Left renal cortex interstitium (tissue), 4 donors: ENCODE data around the gene OLFM3. TPM values are rescaled to one million over a fixed set of nuclear protein-coding genes. Genes with fewer than 3 reads are reported as not detected.

ENCODE experiments used
- DNase-seq, 4 donors: peaks; one replicate each; pipeline ENCODE4 v3.0.0-alpha.2; 2013; ENCODE audit warnings: low read depth in 4 of 4, low spot score in 2 of 4, missing footprints in 1 of 4
- polyA plus RNA-seq, 4 donors: library from polyadenylated mRNA; unstranded; fragments of 120-200 nt; gene quantifications; one replicate each; pipeline ENCODE4 v1.2.1, GENCODE V29; 2013; ENCODE audit not compliant: insufficient read length in 4 of 4

OLFM3 gene
- polyA plus RNA-seq, 4 donors: 22.6 to 27.4 (median 25.4) TPM

DNA sequence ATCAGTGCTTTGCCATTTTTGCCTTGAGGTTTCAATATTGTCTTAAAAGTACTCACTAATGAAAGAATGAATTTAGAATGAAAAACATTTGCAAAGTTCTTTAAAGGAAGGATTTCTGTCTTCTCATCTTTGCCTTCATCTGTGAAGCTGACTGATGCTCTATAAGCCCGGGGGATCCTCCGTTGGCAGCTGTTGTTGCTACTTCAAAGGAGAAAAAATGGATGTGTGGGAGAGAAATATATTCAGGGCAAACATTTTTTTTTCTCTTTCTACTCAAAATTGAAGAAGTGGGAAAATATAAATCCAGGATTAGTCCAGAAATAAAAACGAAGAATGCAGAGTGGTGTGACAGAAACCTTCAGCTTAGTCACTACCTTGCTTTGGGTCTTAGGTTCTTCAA, 142.5 kb downstream of the OLFM3 start:
- DNase-seq: no peak

DNA sequence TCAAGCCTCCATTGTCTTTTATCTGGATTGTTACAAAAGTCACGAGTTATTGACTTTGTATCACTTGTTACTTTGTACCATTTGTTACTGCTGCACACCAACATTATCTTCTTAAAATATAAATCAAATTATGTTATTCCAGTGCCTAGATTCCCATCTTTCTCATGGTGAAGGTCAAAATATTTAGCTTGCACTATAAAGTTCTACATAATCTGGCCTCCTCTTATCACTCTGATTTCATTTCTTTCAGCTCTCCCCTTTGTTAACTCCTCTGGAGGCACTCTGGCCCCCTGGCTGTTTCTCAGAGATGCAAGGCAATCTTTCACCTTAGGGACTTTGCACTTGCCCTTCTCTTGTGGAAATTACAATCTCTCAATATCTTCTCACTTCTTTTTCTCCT, 143.8 kb downstream of the OLFM3 start:
- no peak for DNase-seq

DNA sequence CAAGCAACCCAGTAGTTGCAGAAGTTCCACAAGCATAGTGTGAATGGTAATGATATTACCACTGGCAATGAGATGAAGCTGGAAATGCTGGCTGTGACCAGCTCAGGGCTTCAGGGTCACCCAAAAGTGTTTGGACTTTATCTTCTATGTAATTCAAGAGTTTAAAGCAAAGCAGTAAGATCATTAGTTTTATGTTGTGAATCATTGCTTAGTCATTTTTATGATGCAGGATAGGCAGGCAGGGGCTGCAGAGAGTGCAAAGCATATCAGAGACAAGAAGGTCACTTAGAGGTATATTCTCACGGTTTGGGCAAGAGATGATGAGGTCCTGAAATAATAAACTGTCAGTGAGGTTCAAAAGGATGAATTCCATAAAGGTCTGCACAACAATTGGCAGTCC, 147.4 kb downstream of the OLFM3 start:
- no peak for DNase-seq

DNA sequence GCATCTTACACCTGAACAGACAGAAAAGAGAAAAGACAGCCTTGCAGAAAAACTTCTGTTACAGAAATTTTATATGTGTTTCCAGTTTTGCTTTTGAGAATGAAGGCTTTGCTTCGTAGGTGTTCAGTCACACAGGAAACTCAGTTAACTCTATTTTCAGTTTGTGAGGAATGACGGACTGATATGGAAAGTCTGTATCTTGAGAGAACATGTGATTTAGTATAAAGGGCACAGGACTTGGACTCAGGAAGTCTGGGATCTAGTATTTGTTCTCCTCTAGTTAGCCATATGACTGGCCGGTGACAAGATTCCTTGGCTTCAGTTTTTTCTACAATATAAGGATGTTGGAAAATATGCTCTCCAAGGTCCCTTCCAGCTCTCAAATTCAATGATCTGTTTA, 149.1 kb downstream of the OLFM3 start:
- DNase-seq: peak in 1 of 4 donors; percentile 11

DNA sequence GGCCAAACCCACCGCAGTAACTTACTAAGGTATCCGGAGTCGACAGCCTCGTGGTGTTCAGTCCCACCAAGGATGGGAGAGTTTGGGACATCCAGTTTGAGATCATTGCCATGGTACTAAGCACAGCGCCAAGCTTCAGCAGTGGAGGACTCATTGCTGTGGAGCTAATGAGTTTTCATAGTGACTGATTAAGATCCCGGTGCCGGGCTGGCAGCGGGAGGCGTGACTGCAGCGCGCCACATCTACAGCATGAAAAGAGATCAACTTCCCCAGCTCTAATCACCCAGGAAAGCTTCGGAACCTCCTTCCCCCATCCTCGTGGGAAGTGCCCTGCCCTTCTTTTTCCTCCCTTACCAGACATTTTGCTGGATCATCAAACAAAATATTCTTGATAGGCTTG, 149.9 kb downstream of the OLFM3 start:
- peak; percentile 22 to 49 (median 34) for DNase-seq

DNA sequence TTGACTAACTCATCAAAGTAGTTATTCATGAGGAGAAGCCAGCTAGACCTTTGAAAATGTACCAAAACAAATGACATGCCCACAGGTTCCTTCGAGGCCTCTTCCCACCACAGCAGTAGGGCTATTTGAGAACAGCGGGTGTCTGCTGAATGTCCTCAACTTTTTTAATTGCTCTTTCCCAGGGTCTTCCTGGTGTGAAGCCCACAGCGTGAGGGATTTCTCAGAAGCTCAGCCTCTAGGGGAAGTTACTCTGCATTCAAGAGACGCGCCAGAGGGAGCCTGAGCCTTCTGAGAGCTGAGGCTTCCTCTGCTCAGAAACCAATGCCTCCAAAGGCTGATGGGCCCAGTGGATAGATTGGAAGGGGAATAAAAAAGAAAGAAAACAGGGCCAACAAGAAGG, 153.6 kb downstream of the OLFM3 start:
- no peak for DNase-seq

DNA sequence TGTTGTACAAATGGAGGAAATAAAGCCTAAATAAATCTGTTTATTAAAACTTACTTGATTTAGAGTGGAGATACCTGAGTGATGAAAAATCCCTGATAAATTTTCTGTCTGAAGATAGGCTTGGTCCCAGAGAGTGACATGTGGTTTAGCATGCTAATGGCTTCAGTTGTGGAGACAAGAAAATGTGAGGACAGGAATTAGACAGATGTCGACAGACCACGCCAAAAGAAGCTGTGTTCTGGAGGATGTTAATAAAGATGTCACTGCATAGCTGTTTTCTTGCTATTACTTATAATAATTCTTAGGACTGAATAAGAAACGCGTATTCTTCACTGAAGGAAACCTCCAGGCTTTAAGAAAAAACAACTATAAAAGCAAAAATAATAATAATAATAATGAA, 154.9 kb downstream of the OLFM3 start:
- DNase-seq: no peak

DNA sequence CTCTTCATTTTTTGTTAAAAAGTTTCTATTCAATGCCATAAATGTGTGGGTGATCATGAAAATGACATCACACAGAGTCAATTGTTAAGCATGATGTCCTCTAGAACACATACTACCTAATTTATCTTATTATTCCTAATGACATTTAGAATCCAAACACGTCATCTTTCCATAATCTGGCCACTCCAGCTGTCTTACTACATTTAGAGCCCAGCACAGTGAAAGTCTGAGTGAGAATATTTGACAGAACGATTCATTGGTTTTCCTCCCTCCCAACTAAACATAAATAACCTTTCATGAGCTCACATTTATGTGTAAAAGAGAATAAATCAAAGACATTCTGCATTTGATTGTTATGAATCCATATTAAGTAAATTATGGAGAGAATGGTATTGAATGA, 160.7 kb downstream of the OLFM3 start:
- no peak for DNase-seq

DNA sequence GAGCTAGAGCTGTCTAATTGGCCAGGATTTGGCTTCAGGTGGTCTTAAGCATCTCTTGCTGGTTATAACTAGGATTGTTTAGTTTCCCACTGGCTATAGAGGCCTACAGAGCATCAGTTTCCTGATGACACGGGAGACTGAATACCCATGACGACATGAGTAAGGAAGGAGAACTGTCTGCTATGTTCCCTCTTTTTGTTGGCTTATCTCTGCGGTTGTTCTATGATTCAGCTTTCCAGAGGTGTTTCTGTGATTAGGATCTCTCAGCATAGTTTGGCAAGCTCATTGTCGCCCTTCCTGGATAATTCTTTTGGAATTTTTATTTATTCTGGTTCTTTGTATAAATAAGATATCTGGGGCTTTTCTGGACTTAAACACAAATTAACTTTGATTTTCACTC, 163.4 kb downstream of the OLFM3 start:
- no peak for DNase-seq

DNA sequence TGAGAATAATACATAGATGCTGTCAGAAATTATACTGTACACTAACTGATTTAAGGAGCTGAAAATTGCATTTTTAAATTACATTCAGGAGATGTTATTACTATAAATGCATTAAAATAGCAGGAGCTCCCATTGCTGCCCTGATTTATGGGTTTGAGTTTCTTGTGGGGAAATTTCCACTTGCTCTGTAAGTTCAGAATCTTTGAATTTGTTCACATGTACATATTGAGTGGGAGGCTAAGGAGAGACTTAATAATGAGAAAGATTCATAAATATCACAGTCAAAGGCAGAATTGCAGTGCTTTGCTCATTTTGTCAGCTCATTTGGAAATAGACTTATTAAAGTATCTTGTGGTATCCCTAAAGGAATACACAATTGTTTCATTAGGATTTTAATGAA, 170.3 kb downstream of the OLFM3 start:
- DNase-seq: no peak

DNA sequence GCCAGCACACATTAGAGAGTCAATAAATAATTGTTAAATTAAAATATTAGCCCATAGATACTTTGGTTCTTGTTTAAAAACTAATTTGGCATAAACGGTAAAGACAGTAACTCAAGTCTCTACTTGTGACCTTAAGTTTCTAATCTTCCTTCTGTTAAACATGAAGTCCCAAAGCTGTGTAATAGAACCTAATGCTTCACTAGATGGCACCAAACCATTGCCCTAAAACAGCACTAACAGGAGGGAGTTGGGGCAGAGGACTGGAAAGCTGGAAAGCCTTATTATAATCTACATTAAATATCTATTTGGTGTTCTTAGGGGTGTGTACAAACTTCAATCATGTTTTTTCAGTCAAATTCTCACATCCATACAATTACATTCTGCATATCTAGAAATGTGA, 176.7 kb downstream of the OLFM3 start:
- peak in 3 of 4 donors; percentile 11 to 48 (median 34) for DNase-seq

DNA sequence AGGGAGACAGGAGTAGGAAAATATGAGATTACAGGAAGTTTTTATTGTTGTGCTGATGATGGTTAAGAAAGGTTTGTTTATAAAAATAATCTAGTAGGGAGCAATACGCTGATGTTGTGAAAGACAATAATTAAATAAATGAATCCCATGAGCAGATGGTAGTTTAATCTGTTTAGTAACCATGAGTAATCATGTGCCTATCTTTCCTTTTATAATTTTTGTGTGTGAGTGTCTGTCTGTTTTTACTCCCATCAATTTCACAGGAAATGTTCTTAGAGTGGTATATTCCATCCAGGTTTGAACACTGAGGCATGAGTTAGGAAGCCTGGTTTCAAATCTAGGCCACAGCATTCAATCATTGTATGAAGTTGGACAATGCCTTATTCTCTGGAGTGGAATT, 180.5 kb downstream of the OLFM3 start:
- DNase-seq: no peak

DNA sequence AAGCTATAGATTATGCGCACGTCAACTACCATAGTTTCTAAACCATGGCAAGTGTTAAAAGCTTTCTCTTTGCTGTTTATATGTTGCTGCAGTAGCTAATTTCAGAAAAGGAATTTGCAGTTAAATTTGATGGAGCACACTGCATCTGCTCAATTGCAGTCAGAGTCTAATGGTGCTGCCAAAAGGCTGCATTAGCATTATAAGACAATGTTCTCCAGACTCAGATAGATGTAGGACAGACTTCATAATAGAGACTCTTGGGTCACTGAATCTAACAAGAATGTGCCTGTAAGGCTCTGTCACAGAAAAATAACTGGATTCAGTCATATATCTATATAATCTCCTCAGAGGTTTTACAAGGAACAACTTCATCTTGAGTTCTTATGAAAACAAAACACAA, 198.3 kb downstream of the OLFM3 start:
- no peak for DNase-seq

DNA sequence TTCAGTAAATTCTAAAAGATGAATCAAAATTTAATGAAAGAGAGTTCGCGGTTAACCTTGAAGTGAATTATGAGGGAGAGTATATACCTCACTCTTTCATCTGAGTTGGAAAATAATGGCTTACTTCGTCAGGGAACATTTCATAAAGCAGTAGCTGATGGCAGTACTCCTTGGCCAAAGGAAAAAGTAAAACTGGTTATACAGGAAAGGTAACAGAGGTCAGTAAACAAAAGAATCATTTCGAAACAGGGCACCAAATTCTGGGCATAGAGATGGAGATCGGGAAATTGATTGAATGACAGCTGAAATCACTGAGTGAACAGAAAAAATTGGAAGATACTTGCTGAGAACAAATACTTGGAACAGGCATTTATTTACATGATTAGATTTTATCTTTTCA, 199.0 kb downstream of the OLFM3 start:
- no peak for DNase-seq

DNA sequence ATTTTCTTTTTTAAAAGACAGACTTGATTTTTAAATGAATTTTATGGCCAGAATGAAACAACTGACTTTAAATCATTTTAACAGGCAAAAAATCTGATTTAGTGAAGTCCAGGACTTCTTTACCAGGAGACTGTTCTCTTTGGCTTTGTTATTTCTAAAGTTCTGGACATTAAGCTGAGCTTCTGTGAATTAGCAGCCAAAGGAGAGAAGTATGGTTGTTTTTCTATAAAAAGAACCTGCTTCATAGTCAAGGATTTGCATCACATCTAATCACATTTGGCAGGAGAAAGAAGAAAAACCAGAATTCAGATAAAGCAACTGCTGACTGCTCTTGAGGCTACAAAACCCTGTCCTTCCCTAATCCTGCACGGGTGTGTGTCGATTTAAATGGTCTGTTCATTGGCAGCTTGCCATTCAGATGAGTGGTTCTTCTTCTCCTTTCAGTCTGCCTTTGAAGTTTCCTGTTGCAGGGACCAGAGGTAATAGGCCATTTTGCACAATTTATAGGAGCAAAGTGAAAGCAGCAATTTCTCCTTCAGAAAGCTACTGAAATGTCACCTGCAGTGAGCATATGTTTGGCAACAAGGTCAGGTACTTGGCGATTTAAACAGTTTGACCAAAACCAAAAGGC, 215.4 kb downstream of the OLFM3 start:
- DNase-seq: no peak

DNA sequence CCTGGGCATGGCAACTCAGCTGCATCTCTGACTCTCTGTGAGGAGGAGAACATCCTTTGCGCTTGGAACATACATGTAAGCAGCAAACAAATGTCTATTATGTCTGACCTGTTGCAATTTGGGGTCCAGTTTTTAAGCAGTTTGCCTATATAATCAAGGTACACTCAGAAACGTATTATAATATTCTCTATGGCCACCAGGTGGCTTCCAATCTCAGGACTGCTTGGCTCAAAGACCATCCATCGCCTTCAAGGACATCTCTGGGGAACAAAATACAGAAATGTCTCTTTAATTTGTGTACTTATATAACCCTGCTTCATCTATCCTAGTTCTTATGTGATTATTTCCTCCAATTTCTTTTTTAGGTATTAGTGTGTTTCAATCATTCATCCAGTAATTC, 227.2 kb downstream of the OLFM3 start:
- no peak for DNase-seq

DNA sequence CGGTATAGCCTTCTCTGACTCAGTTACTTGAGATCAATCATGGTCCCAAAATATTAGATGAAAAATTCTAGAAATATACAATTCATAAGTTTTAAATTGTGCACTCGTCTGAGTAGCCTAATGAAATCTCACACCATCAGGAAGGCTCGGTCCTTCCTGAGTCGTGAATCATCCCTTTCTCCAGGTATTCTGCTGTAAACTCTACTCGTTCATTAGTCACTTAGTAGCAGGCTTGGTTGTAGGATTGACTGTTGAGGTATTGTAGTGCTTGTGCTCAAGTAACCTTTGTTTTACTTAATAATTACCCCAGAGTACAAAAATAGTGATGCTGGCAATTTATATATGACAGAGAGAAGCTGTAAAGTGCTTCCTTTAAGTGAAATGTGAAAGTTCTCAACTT, 238.7 kb downstream of the OLFM3 start:
- no peak for DNase-seq

DNA sequence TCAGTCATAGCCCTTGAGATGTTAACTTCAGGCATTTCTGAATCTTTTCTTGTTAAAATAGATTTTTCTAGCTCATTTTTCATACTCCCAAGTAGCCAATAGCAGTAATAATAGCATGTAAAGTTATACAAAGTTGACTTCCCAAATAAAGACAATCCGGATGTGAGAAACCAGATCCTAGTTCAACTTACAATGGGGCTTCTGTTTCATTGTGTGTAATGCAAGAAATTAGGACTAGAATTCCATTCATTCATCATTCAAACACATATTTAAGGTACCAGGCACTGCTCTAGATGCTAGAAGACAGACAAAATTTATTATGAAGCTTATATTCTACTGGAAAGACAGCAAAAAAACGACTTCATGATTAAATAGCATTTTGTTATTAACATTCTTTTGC, 240.3 kb downstream of the OLFM3 start:
- no peak for DNase-seq
